GM19372 (cell line): ENCODE measurements around the gene KLF11.

ENCODE experiments used
- ATAC-seq: cut with Tn5 transposase; IDR thresholded peaks from one replicate; pipeline ENCODE4 v1.9.1; 2021; ENCODE audit warnings: mild to moderate bottlenecking, low read depth, moderate library complexity; ENCODE audit not compliant: unreplicated experiment

KLF11 gene

GRCh38 chr2:10043256-10043905 lies at the start of gene KLF11:
TSS of gene KLF11 (plus strand) at chr2:10043550. CDS start at chr2:10043717, 167 bp downstream.
- peak; percentile 86 for ATAC-seq

GRCh38 chr2:9994462-9994861 lies 48.9 kb upstream of the KLF11 start:
- no peak for ATAC-seq

GRCh38 chr2:9995059-9995458 lies 48.3 kb upstream of the KLF11 start:
- no peak for ATAC-seq

- no peak for ATAC-seq
Observed at GRCh38 chr2:9996321-9996720, 47.0 kb upstream of the KLF11 start.

- no peak for ATAC-seq
Observed at GRCh38 chr2:9997936-9998335, 45.4 kb upstream of the KLF11 start.

- no peak for ATAC-seq
Observed at GRCh38 chr2:9998916-9999654, 44.3 kb upstream of the KLF11 start.

GRCh38 chr2:9999693-10000092 lies 43.7 kb upstream of the KLF11 start:
- no peak for ATAC-seq

GRCh38 chr2:10000541-10000940 lies 42.8 kb upstream of the KLF11 start:
- ATAC-seq, result no peak

GRCh38 chr2:10001586-10001985 lies 41.8 kb upstream of the KLF11 start:
- ATAC-seq, result no peak

GRCh38 chr2:10002109-10002508 lies 41.2 kb upstream of the KLF11 start:
- ATAC-seq, result no peak

GRCh38 chr2:10002681-10003080 lies 40.7 kb upstream of the KLF11 start:
- no peak for ATAC-seq

- no peak for ATAC-seq
Observed at GRCh38 chr2:10003206-10004125, 39.9 kb upstream of the KLF11 start.

- no peak for ATAC-seq
Observed at GRCh38 chr2:10004401-10004800, 38.9 kb upstream of the KLF11 start.

- ATAC-seq, result no peak
Observed at GRCh38 chr2:10004836-10005235, 38.5 kb upstream of the KLF11 start.

GRCh38 chr2:10005461-10006235 lies 37.7 kb upstream of the KLF11 start:
- ATAC-seq, result no peak

GRCh38 chr2:10006236-10007161 lies 36.9 kb upstream of the KLF11 start:
- ATAC-seq, result no peak

GRCh38 chr2:10007435-10007834 lies 35.9 kb upstream of the KLF11 start:
- no peak for ATAC-seq

- no peak for ATAC-seq
Observed at GRCh38 chr2:10007921-10008808, 35.2 kb upstream of the KLF11 start.
